Measurements from ENCODE around the gene LAMP1. TPM values are rescaled to one million over a fixed set of nuclear protein-coding genes. Genes with fewer than 3 reads are reported as not detected.
"Not testable (repeated sequence)": the region's sequence is repeated elsewhere in the genome, so short reads cannot be mapped to it uniquely, and the experiment has no call there.

The LAMP1 gene
- total RNA-seq (2014; rRNA removed; shearing (Covaris generic)) = 235 and 257 TPM in 2 replicates

- peak; percentile 98 for DNase-seq (ENCODE audit: low spot score)
Observed at GRCh38 chr13:113296823-113297369, at the start of gene LAMP1. Gene LAMP1, plus strand, starts transcription at chr13:113297239. Its CDS starts 196 bp downstream, at chr13:113297435.

DNA sequence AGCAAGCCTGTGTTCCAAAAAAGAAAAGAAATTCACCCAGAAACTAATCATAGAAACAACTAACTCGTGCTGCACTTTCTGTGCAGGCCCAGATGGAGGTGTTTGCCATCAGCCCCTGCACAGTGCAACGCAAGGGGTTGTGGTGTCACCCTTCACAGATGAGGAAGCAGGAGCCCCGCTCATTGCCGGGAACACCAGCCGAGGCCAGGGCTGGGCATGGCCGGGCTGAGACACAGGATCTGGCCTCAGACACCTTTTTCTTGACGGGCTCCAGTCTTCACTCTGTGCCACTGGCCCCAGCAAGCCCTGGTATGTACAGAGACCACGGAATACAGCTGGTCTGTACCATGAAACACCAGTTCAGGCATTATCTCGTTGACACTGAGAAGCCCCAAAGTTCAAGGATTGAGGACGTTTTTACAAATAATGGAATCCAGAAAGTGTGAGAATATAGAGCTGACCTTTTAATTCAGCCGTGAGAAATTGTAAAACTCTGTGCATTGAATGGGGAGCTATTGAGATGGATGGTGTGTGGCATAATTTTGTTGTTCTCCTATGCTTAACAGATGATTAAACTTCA lies 44.4 kb upstream of the LAMP1 start:
- no peak for DNase-seq (ENCODE audit: low spot score)

- DNase-seq (ENCODE audit: low spot score) = not testable (repeated sequence)
Observed at GRCh38 chr13:113257908-113258307, 39.1 kb upstream of the LAMP1 start.

DNA sequence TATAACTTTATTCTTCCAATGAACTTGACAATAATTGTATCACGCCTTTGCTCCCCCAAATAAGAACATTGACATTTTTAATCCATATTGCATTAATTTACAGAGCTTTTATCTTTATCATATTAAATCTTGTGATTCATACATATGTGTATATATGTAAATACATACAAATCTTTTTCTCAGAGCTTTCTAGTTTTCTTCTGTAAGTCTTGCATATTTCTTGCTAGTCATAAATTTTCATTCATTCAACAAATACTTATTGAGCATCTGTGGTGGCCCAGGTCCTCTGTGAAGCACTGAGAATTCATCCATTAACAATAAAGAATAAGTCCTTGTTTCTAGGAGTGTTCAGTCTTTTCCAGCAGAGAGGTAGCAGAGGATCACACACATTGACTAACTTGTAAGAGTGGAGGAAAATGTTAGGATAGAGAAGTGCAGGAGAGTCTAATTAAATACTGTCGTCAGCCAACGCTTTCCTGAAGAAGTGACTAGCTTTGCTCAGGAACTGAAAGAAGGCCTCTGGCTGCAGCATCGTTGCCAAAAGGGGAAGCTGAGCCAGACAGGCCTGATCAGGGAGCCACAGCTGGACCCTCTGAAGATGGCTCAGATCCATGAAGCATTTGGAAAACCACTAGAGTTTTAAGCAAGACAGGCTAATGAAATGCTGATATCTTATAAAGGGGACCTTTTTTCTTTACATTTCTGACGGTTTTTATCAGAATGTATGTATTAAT lies 38.6 kb upstream of the LAMP1 start:
- no peak for DNase-seq (ENCODE audit: low spot score)

- DNase-seq (ENCODE audit: low spot score) = no peak
Observed at GRCh38 chr13:113260996-113261395, 36.0 kb upstream of the LAMP1 start.

DNA sequence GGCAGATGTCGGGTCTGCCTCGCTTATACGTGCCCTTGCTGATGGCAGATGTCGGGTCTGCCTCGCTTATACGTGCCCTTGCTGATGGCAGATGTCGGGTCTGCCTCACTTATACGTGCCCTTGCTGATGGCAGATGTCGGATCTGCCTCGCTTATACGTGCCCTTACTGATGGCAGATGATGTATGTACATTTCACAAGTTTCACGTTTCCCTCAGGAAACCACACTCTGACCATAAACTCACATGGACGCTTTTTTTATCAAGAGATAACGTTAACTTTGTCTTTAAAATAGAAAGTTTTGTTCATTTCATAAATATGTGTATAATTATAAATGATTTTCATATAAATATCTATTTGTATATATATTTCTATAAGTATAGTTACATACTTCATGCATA lies 34.0 kb upstream of the LAMP1 start:
- not testable (repeated sequence) for DNase-seq (ENCODE audit: low spot score)

DNA sequence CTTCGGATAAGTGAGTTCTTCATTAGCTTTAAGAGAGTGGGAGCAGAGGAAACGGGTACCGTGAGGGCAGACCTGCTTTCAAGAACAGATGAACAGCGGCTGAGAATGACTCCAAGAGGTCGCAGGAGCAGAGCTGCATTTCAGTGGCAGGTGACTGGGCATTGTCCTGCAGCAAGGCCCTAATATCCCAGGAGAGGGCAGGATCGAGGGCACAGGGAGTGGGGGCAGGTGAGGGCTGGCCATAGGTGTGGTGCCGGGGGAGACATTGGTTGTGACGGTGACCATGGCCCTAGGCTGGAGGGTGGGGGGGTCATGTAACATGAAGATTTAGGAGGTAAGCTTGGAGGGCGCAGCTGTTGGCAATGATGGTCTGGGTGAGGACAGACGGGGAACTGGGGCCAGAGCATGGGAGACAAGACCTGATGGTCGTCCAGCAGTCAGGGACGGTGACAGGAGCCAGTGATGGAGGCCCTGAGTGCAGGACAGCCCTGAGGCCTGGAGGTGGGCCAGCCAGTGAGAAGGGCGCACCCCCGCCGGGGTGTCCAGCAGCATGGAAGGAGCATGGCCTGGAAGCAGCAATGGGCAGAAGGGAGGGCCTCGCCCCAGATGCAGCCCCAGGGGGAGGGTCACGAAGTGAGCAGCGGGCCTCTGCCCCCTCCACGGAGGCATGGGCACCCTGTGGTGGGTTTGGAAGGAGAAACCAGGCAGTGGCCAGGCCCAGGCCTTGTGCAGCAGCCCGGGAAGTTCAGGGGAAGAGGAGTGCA lies 29.2 kb upstream of the LAMP1 start:
- DNase-seq (ENCODE audit: low spot score) = no peak

DNA sequence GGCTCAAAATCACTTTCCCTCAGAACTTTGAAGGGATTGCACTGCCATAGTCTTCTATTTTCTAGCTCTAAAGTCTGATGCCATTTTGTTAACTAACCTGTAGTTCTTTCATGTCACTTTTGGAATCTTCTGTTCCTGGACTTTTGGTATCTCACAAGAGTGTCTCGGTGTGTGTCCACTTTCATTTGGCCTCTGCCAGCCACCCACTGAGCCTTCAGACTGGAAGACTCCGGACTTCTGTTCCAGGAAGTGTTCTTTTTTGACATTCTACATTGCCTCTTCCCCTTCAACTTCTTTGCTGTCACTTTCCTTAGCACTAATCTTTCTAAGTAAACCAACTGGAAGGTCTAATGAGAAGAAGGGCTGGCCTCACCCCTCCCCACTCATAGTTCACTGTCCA lies 25.0 kb upstream of the LAMP1 start:
- DNase-seq (ENCODE audit: low spot score) = no peak

DNA sequence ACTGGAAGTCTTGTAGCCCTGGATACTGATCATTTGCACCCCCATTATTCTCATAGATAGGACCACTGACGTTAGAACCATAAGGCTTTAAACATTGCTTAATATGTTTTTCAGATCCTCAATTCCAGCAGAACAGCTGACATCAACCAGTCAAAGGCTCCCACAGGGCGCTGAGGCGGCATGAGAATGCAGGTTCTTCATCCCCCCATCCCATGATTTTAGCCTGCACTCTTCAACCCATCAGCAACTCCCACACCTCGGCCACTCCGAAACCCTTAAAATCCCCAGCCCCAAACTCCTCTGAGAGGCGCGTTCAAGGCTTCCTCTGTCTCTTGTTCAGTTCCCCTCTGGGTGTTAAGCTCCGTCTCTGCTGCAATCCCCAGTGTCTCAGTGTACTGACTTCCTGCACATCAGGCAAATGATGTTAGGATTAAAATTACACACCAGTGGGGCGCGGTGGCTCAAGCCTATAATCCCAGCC lies 24.3 kb upstream of the LAMP1 start:
- no peak for DNase-seq (ENCODE audit: low spot score)

- no peak for DNase-seq (ENCODE audit: low spot score)
Observed at GRCh38 chr13:113273321-113273720, 23.7 kb upstream of the LAMP1 start.

GRCh38 chr13:113273851-113274590 lies 23.0 kb upstream of the LAMP1 start:
- no peak for DNase-seq (ENCODE audit: low spot score)

DNA sequence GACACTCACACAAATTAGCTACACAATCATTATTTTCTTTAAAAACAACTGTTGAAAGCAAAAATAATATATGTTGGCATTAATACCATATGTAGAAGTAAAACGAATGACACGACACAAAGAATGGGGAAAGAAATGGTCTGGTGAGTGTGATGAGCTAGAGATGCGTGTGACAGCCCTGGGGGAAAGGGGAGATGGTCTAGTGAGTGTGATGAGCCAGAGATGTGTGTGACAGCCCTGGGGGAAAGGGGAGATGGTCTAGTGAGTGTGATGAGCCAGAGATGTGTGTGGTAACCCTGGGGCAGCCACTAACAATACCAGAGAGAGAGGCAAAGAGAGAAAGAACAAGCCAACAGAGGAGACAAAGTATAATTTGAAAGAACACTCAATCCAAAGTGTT lies 22.3 kb upstream of the LAMP1 start:
- no peak for DNase-seq (ENCODE audit: low spot score)

DNA sequence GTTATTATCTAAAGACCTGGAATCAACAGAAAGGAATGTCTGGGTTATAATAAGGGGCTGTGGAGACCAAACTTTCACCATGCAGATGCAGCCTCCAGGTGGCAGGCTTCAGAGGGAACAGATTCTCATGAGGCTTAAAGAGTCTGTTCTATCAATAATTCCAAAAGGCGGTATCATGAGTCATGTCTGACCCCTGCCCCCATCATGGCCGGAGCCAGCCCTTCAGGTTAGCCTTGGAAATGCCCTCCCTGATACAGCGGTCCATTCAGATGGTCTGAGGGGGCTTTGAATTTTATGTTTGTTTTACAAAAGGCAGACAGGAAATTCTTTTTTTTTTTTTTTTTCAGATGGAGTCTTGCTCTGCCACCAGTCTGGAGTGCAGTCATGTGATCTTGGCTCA lies 21.7 kb upstream of the LAMP1 start:
- DNase-seq (ENCODE audit: low spot score) = peak; percentile 87

GRCh38 chr13:113280126-113280525 lies 16.9 kb upstream of the LAMP1 start:
- DNase-seq (ENCODE audit: low spot score) = no peak

GRCh38 chr13:113283904-113284303 lies 13.1 kb upstream of the LAMP1 start:
- DNase-seq (ENCODE audit: low spot score) = no peak

DNA sequence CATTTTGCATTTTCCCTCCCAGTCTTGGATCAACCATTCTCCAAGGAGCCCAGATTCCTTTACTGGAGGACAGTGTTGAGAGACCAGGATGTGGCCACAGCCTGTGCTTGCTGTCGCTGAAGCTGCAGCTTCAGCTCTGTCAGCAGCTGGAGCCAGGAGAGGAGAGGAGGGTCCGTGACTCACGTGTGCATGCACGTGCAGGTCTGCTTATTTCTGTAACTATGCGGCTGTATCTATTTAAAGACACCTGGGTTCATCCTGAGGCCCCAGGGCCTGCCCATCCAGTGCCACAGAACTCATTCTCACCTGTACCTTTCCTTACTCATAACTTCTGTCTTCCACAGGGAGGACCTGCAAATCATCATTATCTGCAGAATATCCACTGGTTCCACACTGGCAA lies 8.2 kb upstream of the LAMP1 start:
- DNase-seq (ENCODE audit: low spot score) = no peak

GRCh38 chr13:113291129-113291528 lies 5.9 kb upstream of the LAMP1 start:
- no peak for DNase-seq (ENCODE audit: low spot score)

DNA sequence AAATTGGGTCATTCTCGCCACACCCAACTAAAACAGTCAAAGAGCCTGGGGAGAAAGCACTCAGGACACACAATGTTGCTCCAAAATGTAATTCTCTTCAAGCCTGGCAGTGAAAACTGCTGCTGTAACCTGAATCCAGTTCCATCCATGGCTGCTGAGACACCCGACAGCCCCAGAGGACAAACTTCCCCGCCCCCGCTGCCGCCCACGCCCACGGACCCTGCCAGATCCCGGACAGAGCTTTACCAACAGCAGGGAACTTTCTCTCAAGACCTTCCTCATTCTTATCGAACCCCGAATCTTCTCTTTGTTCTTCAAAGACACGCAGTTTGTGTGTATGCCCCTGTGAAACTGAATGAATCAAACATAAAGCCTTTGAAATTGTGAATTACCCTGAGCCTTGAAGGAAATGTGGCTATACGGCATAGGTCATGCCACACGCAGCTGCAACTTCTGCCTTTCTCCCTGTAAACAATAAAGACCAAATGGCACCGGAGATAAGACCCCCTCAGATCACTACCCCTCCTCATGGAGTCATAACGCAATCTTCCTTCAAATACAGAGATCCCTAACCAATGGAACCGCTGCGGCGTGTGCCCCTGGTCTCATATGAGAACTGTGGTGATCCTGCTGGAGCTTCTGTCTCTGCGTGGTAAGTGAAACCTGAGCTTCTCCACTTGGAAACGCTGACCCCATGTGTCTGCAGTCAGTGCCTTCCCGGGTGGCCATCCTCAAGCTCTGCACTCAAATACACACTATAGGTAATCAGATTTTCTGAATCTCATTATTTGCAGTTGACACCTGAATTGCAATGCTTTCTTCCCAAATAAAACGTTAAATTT lies 4.8 kb upstream of the LAMP1 start:
- DNase-seq (ENCODE audit: low spot score) = no peak

GRCh38 chr13:113293686-113294085 lies 3.4 kb upstream of the LAMP1 start:
- no peak for DNase-seq (ENCODE audit: low spot score)

DNA sequence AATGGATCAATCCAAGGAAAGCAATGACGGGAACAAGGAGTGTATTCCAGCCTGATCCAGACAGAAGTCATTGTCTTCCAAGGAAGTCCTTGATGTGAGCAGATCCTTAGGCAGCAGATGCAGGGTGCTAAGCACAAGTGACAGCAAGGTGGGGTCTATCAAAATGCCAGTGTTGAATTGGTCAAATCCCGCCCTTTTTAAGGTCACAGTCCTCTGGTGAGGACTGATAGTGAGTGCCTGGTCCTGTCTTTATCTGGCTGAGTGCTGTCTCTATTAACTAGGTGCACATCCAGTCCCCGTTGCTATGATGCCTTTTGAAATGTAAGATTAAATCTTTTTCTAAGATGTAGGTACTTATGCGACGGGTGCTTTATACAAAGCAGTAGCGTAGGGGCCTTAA lies 1.3 kb upstream of the LAMP1 start:
- no peak for DNase-seq (ENCODE audit: low spot score)
